ENCODE results near the gene ZNF317.

DNA sequence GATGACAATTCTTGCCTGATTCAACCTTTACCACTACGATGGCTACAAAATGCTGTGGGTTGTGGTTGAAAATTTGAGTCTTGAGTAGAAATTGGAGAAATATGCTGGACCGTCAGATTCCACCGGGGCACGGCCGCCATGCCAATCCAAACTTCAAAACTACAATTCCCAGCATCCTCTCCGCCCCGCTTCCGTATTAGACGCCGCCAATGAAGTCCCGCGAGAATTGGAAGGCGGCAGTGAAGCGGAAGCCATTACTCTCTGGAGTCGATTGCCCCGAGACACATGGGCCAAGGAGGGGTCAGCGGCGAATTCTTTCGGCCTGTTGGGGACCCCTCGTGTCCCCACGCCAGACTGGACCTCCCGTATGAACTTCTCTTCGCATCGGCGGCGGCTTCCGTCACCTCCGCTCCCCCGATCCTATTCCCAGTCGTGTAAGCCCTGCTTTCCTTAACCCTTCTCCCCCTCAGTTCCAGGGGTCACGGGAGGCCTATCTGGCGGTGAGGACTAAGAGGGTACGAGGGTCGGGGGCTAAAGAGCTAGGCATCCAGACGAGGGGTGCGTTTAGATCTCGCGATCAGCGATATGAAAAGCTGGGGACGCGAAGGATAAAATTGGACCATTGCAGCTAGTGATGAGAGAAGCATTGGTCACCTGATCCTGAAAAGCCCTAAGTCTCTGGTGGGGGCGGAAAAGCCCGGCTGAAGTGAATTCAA lies at the start of gene ZNF317:
- TF ChIP-seq, protein P1, sequence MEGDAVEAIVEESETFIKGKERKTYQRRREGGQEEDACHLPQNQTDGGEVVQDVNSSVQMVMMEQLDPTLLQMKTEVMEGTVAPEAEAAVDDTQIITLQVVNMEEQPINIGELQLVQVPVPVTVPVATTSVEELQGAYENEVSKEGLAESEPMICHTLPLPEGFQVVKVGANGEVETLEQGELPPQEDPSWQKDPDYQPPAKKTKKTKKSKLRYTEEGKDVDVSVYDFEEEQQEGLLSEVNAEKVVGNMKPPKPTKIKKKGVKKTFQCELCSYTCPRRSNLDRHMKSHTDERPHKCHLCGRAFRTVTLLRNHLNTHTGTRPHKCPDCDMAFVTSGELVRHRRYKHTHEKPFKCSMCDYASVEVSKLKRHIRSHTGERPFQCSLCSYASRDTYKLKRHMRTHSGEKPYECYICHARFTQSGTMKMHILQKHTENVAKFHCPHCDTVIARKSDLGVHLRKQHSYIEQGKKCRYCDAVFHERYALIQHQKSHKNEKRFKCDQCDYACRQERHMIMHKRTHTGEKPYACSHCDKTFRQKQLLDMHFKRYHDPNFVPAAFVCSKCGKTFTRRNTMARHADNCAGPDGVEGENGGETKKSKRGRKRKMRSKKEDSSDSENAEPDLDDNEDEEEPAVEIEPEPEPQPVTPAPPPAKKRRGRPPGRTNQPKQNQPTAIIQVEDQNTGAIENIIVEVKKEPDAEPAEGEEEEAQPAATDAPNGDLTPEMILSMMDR (IDR thresholded peaks at IDR 0.05; ENCODE audit: insufficient read depth, low read length): no peak
- peak; percentile 60 for TF ChIP-seq GABPA (IDR thresholded peaks at IDR 0.05; ENCODE audit: low read depth)
- TF ChIP-seq, protein P2, sequence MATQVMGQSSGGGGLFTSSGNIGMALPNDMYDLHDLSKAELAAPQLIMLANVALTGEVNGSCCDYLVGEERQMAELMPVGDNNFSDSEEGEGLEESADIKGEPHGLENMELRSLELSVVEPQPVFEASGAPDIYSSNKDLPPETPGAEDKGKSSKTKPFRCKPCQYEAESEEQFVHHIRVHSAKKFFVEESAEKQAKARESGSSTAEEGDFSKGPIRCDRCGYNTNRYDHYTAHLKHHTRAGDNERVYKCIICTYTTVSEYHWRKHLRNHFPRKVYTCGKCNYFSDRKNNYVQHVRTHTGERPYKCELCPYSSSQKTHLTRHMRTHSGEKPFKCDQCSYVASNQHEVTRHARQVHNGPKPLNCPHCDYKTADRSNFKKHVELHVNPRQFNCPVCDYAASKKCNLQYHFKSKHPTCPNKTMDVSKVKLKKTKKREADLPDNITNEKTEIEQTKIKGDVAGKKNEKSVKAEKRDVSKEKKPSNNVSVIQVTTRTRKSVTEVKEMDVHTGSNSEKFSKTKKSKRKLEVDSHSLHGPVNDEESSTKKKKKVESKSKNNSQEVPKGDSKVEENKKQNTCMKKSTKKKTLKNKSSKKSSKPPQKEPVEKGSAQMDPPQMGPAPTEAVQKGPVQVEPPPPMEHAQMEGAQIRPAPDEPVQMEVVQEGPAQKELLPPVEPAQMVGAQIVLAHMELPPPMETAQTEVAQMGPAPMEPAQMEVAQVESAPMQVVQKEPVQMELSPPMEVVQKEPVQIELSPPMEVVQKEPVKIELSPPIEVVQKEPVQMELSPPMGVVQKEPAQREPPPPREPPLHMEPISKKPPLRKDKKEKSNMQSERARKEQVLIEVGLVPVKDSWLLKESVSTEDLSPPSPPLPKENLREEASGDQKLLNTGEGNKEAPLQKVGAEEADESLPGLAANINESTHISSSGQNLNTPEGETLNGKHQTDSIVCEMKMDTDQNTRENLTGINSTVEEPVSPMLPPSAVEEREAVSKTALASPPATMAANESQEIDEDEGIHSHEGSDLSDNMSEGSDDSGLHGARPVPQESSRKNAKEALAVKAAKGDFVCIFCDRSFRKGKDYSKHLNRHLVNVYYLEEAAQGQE (IDR thresholded peaks at IDR 0.05; ENCODE audit: insufficient replicate concordance, low read depth): peak; percentile 75
- peak; percentile 72 for TF ChIP-seq SPI1 (IDR thresholded peaks at IDR 0.05; ENCODE audit: borderline replicate concordance, low read depth)
